Middle frontal gyrus (tissue), 1 donor: ENCODE measurements around the gene PLA2G5.

ENCODE experiments used
- DNase-seq: peaks from one replicate; pipeline ENCODE4 v3.0.0-alpha.2; 2015; ENCODE audit warnings: low spot score; ENCODE audit errors: extremely low spot score

Gene PLA2G5

GRCh38 chr1:20063861-20064292, 6.1 kb upstream of the PLA2G5 start:
- no peak for DNase-seq

DNA sequence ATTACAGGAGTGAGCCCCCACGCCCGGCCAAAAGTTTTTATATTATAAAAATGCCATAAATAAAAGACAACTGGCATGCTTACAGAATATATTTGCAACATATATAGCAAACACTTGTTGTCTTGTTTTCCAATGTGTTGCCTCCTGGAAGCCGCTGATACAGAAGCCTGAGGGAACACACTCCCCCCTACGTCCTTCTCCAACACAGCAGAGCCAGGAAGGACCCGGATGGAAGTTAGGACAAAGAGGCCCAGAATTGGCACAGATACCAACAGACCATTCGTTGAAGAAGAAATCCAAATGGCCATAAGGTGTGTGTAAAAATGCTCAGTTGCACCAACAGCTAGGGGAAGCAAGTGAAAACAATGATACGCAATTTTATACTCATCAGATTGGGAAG, 1.3 kb upstream of the PLA2G5 start:
- DNase-seq: no peak

- DNase-seq: no peak
Observed at GRCh38 chr1:20070357-20070756, 363 bp downstream of the PLA2G5 start.

DNA sequence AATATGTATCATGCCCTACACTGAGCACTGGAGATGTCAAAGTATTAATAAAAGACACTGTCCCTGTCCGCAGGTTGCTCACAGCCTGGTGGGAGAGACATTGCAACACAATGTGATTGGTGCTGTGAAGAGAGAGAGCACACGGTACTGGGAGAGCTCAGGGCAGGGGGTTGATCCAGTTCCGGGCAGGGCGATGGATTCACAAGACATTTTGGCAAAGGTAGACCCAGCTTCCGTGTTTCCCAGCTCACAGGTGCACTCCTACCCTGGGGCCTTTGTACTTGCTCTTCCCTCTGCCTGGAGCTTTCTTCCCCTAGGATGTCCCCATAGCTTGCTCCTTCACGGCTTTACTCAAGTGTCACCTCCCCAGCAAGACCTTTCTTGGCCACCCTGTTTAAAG, 1.4 kb downstream of the PLA2G5 start:
- no peak for DNase-seq

DNA sequence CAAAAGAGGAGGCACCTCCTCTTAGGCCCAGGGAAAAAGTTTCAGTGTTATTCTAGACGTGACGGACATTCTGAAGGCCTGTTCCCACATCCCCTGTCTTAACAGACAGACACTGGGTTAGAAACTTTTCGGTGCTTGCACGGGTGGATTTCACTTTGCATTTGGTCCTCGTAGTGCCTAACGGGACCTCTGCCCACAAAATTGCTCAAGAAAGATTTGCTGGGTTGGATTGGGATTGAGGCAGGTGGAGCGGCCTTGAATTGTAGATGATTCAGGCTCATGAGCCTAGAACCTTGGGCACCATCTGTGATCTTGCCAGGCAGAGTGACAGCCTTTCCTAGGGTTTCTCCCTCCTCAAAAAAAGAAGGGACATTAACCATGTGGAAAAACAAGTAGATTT, 2.8 kb downstream of the PLA2G5 start:
- no peak for DNase-seq

- no peak for DNase-seq
Observed at GRCh38 chr1:20073256-20073655, 3.3 kb downstream of the PLA2G5 start.

GRCh38 chr1:20074055-20074724, 4.2 kb downstream of the PLA2G5 start:
- no peak for DNase-seq

- no peak for DNase-seq
Observed at GRCh38 chr1:20074725-20075171, 4.8 kb downstream of the PLA2G5 start.

GRCh38 chr1:20075345-20075744, 5.4 kb downstream of the PLA2G5 start:
- no peak for DNase-seq

DNA sequence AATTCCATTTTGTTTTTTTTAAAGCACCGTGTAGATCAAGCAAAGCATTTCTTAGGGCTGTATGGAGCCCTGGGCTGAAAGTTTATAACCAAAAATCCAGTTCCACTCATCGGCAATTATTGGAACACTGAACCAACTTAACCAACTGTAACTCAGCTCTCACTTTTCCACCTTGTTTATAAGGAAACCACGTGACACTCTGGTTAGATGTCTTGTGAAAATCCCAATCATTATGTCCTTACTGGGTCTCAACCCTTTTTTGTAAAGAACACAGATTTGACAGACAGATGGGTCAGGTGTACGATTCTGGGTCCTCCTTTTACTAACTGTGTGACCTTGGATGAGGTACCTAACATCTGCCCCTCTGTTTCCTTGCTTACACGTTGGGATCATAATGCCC, 6.2 kb downstream of the PLA2G5 start:
- DNase-seq: no peak

DNA sequence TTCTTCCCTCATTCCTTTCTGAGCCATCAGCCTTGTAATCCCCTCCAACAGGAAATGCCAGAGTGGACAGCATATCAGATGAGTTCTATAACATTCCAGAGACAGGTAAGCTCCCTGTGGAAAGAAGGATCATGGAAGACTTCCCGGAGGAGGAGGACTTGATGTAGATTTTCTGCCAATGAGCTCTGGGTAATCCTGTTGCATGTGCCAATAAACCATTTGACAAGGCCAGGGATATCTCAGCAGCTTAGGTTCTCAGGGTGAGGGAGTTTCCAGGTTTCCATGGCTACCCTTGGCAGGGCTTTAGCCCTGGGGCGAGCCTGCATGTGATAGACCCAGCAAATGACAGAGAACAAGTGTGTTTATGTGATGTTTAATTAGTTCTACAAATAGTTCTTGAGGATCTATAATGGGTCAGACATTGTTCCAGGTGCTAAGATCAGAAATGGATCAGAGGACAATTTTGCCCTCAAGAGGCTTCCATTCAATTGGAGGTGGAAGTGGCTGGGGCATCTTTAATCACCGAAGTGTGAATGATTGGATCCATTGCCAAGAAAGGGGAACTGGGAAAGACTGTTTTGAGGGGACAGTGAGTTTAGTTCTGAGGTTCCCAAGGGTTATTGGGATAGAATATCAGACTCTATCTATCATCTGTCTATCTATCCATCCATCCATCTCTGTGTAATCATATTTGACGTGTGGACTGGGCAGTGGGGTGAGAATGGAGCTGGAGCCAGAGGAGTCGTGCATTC, 6.9 kb downstream of the PLA2G5 start:
- DNase-seq: no peak

GRCh38 chr1:20078171-20078651, 8.2 kb downstream of the PLA2G5 start:
- no peak for DNase-seq

DNA sequence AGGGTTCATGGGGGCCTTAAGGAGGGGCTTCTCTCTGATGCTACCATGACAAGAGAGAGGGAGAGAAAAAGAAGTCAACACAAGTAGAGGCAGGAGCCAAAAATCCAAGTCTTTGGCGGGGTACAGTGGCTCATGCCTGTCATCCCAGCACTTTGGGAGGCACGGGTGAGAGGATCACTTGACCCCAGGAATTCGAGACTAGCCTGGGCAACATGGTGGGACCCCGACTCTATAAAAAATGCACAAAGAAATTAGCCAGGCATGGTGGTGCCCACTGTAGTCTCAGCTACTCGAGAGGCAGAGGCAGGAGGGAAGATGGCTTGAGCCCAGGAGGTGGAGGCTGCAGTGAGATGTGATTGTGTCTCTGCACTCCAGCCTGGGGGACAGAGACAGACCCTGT, 8.7 kb downstream of the PLA2G5 start:
- DNase-seq: no peak

DNA sequence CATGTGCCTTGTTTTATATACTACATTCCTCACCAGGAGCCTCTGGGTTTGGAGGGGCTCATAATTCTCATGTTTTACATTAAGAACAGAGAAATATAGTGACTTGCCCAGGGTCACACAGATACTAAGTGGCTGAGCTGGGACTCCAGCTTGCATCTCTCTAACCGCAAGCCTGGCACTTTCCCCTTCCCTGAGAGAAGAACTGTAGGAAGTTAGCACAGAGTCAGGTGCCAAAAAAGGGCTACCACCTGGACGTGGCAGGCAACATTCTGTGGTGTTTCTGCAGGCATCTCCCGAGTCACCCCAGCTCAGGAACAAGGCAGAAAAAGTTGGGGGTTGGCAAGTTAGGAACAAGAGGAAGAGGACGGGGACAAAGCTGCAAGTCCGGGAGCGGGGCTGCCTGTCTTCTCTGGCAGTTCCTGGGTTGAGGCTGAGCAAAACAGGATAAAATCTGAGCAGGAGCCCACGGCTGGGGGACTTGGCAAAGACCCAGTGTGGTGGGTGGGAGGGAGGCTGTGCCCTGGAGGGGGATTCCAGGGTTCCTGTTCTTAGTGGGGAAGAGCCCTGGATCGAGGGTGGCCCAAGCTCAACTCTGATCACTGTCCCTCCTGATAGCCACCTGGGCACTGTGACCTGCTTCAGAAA, 9.8 kb downstream of the PLA2G5 start:
- no peak for DNase-seq

- no peak for DNase-seq
Observed at GRCh38 chr1:20080441-20081352, 10.7 kb downstream of the PLA2G5 start.

- DNase-seq: no peak
Observed at GRCh38 chr1:20081353-20081810, 11.4 kb downstream of the PLA2G5 start.

DNA sequence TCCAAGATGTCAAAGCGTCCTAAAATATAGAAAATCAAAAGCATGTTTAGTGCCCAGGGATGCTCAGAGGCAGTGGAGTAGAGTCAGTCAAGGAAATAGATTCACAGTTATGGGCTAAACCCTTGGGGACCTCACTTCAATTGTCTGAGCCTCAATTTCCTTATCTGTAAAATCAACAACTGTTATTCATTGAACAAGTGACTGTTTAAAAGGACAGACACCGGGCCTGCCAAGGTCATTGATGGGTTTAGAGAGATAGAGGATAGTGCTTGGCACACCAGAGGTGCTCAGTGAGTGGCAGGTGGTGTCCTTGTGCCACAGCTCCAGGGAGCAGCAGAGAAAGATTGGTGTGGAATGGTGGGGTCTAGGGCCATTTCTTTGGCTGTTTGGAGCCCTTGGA, 12.8 kb downstream of the PLA2G5 start:
- no peak for DNase-seq

DNA sequence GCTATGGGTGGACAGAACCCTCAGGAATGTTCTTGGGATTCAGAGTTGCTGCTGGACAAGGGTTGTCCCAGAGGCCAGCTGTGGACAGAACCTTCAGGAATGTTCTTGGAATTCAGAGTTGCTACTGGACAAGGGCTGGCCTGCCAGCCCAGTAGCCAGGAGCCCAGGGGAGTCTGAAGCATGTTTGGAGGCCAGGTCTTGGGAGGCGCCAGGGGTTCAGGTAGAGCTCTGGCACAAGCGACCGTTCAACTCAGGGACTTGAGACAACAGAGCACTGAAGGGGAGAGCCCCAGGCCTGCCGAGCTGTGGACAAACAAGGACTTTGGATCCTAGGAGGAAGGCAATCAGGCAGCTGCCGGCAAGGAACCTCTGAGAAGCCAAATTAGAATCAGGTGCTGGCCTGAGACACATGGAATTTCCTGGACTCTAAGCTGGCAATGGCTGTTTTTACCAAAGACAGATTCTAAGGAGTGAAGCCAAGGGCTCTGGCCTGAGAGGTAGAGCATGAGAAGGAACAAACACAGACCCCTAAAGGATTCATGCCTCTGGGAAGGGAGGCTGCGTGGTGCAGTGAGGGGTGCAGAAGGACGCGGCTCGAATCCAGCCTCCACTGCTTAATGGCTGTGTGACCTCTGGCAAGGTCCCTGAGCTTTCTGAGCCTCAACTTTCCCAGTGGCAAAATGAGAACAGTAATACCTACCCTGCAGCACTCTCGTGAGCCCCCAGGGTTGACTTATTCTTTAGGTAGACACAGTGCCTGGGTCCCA, 13.4 kb downstream of the PLA2G5 start:
- DNase-seq: no peak

DNA sequence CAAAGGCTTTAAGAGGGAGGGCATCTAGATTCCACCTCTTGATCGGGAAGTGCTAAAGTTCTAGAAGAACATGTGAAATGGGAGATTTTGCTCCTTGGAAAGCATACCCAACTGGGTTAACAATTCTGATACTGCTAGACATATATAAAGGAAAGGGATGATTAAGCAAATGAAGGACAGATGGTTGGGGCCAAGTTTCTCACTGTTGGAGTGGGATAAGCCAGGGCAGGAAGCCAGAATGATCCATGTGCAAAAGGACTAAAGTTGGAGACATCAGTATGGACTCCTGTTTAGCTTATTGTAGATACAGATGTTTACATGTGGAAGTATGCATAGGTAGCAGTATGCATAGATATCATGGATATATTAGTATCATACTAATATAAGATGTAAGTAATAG, 16.8 kb downstream of the PLA2G5 start:
- no peak for DNase-seq

DNA sequence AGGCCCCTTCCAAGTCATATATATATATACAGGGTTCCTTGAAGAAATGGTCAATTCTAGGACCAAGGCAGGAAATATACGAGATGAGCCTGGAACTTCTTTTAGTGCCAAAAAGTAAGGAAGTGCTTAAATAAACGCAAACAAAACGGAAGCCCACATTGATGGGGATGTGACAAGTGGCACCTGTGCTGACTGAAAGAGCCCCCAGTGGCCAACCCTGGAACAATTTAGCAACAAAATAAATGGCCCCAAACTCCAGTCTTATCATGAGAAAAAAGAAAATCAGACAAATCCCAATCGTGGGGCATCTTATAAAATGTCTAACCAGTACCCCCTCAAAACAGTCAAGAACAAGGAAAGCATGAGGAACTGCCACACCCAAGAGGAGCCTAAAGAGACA, 17.7 kb downstream of the PLA2G5 start:
- DNase-seq: no peak
